HG02610 (cell line): ENCODE data around the gene GTSE1.
"Not testable (repeated sequence)": the region's sequence is repeated elsewhere in the genome, so short reads cannot be mapped to it uniquely, and the experiment has no call there.

Experiments
- ATAC-seq: cut with Tn5 transposase; IDR thresholded peaks from one replicate; pipeline ENCODE4 v1.9.1; 2021; ENCODE audit warnings: mild to moderate bottlenecking, moderate library complexity; ENCODE audit not compliant: unreplicated experiment

GTSE1 gene

GRCh38 chr22:46292173-46292572 is 4.5 kb upstream of the GTSE1 start:
- no peak for ATAC-seq

GRCh38 chr22:46292732-46293131 is 3.9 kb upstream of the GTSE1 start:
- no peak for ATAC-seq

GRCh38 chr22:46293577-46294260 is 3.0 kb upstream of the GTSE1 start:
- no peak for ATAC-seq

- ATAC-seq = no peak
Observed at GRCh38 chr22:46294784-46295183, 1.9 kb upstream of the GTSE1 start.

GRCh38 chr22:46295277-46295971 is 1.2 kb upstream of the GTSE1 start:
- ATAC-seq = no peak

- ATAC-seq = no peak
Observed at GRCh38 chr22:46297151-46297812, 612 bp downstream of the GTSE1 start.

- no peak for ATAC-seq
Observed at GRCh38 chr22:46299101-46299500, 2.4 kb downstream of the GTSE1 start.

GRCh38 chr22:46300491-46300890 is 3.8 kb downstream of the GTSE1 start:
- no peak for ATAC-seq

GRCh38 chr22:46303347-46303965 is 6.8 kb downstream of the GTSE1 start:
- no peak for ATAC-seq

- ATAC-seq = no peak
Observed at GRCh38 chr22:46308283-46308988, 11.8 kb downstream of the GTSE1 start.

GRCh38 chr22:46309526-46310085 is 12.9 kb downstream of the GTSE1 start:
- no peak for ATAC-seq

GRCh38 chr22:46312056-46312455 is 15.4 kb downstream of the GTSE1 start:
- no peak for ATAC-seq

- ATAC-seq = not testable (repeated sequence)
Observed at GRCh38 chr22:46312848-46313247, 16.2 kb downstream of the GTSE1 start.

GRCh38 chr22:46315976-46316375 is 19.3 kb downstream of the GTSE1 start:
- ATAC-seq = no peak

GRCh38 chr22:46317646-46318045 is 21.0 kb downstream of the GTSE1 start:
- no peak for ATAC-seq

- no peak for ATAC-seq
Observed at GRCh38 chr22:46318576-46318975, 21.9 kb downstream of the GTSE1 start.

GRCh38 chr22:46319319-46319718 is 22.6 kb downstream of the GTSE1 start:
- ATAC-seq = no peak

GRCh38 chr22:46320166-46320710 is 23.6 kb downstream of the GTSE1 start:
- no peak for ATAC-seq

- ATAC-seq = no peak
Observed at GRCh38 chr22:46320716-46321386, 24.2 kb downstream of the GTSE1 start.

- ATAC-seq = no peak
Observed at GRCh38 chr22:46322711-46323110, 26.0 kb downstream of the GTSE1 start.
